ENCODE results near the gene MRPS11. TPM values are rescaled to one million over a fixed set of nuclear protein-coding genes. Genes with fewer than 3 reads are reported as not detected.

MRPS11 gene
- total and polyA plus RNA-seq, 2 of the 4 experiments (the other 2 are of a cell fraction), result 66.1 to 87.8 TPM

GRCh38 chr15:88426304-88426703, 41.2 kb upstream of the MRPS11 start:
- in situ Hi-C loops (cut with MboI; ENCODE audit: low sequenced_read_pairs) (no loop called here), dilution Hi-C loops (cut with HindIII; ENCODE audit: low sequenced_read_pairs, unreplicated experiment) (no loop called here), intact Hi-C loops (cut with micrococcal nuclease) (no loop called here)
- POLR2A ChIA-PET (ENCODE audit: unreplicated experiment), result no interaction called here
- Histone ChIP-seq H2BK5ac (ENCODE audit: low read depth, low read length, poor library complexity, severe bottlenecking) (no peak overlapping the region), H3K9me1 (ENCODE audit: insufficient read depth, low read length) (no peaks in the 10 kb centered on the region), H3K79me1 (ENCODE audit: low read depth in 1 of 2, low read length in 2 of 2) (no peaks in the 10 kb centered on the region), H3K4me3 (ENCODE audit: insufficient read depth, low read depth, low read length) (no peak overlapping the region), H4K20me1 (ENCODE audit: insufficient read depth, low read length) (no peaks in the 10 kb centered on the region), H3K14ac (replicated peaks; ENCODE audit: low read depth, low read length) (no peak overlapping the region), H3K9ac (ENCODE audit: low read depth, low read length) (no peak overlapping the region), H3K4ac (ENCODE audit: low read depth, low read length) (no peak overlapping the region), H3K27ac (ENCODE audit: insufficient read depth, low read length) (no peak overlapping the region), H2AK5ac (ENCODE audit: low read depth, low read length) (no peak overlapping the region), H2BK15ac (ENCODE audit: low read depth, low read length) (no peak overlapping the region), H4K8ac (ENCODE audit: low read depth in 2 of 2, low read length in 2 of 2) (no peak overlapping the region), H3K9me3 (ENCODE audit: control insufficient read depth, insufficient read depth, low read length) (no peaks in the 10 kb centered on the region), H4K5ac (ENCODE audit: low read depth, low read length) (no peak overlapping the region), H3K4me2 (ENCODE audit: low read depth, low read length) (no peak overlapping the region), H3K18ac (ENCODE audit: low read depth, low read length) (no peak overlapping the region), H3K56ac (ENCODE audit: extremely low read depth, insufficient read depth, low read length) (no peak overlapping the region), H2BK20ac (ENCODE audit: low read depth, low read length) (no peak overlapping the region), H3K4me1 (ENCODE audit: control insufficient read depth, insufficient read depth, low read length) (no peaks in the 10 kb centered on the region), H2BK120ac (ENCODE audit: low read depth, low read length) (no peak overlapping the region), H3K36me3 (ENCODE audit: control insufficient read depth, insufficient read depth, low read length) (no peaks in the 10 kb centered on the region), H2AFZ (replicated peaks; ENCODE audit: low read length, poor library complexity) (no peak overlapping the region), H2AK9ac (replicated peaks; ENCODE audit: low read depth, low read length, poor library complexity) (no peak overlapping the region), H4K91ac (ENCODE audit: insufficient read depth, low read depth, low read length) (no peak overlapping the region), H3K23ac (ENCODE audit: low read depth, low read length) (no peak overlapping the region), H3K27me3 (ENCODE audit: control insufficient read depth, insufficient read depth, low read length) (peaks cover 7% of the 10 kb centered on the region)
- no peak for TF ChIP-seq NFE2L2 (IDR thresholded peaks at IDR 0.05; ENCODE audit: low read depth, low read length)
- no peak for TF ChIP-seq ELK1 (IDR thresholded peaks at IDR 0.05; ENCODE audit: borderline replicate concordance, low read depth, low read length)
- TF ChIP-seq CTCF (conservative IDR thresholded peaks at IDR 0.05; ENCODE audit: low read depth, low read length), result no peak
- no peak for TF ChIP-seq CHD1 (IDR thresholded peaks at IDR 0.05; ENCODE audit: low read depth, low read length)
- TF ChIP-seq RCOR1 (IDR thresholded peaks at IDR 0.05; ENCODE audit: insufficient replicate concordance, low read length), result no peak
- ATAC-seq (ENCODE audit: low read depth) (no peak), DNase-seq (no peak)
- CTCF ChIA-PET, result no interaction called here
- BruUV-seq (replicated peaks), result no TSS peak
- 40% methylated on average over 1 of the region's 2 CpGs; no CpG with 5 or more reads in 1 of the 2 experiments for WGBS, 2 experiments (ENCODE audit: extremely low coverage in 2 of 2, insufficient read length in 1 of 2)

Data from IMR-90 (cell line).